Nephron progenitor cell (in vitro differentiated cells): ENCODE measurements around the gene DYNC1LI1.

Experiments used
- DNase-seq: peaks from one replicate; pipeline ENCODE4 v3.0.0; 2021
- H3K27ac Mint-ChIP-seq: 2 replicates; pipeline ENCODE4 v1.8.0; 2021; ENCODE audit warnings: mild to moderate bottlenecking, moderate library complexity, mixed read lengths
- H3K27me3 Mint-ChIP-seq: 2 replicates; pipeline ENCODE4 v1.8.0; 2021; ENCODE audit warnings: mild to moderate bottlenecking, low read depth, mixed read lengths; ENCODE audit not compliant: poor library complexity
- H3K36me3 Mint-ChIP-seq: 2 replicates; pipeline ENCODE4 v1.8.0; 2021; ENCODE audit warnings: low read depth, mixed read lengths
- H3K4me1 Mint-ChIP-seq: 2 replicates; pipeline ENCODE4 v1.8.0; 2021; ENCODE audit warnings: mixed read lengths
- H3K4me3 Mint-ChIP-seq: 2 replicates; pipeline ENCODE4 v1.8.0; 2021; ENCODE audit warnings: mild to moderate bottlenecking, moderate library complexity, mixed read lengths
- H3K9me3 Mint-ChIP-seq: 2 replicates; pipeline ENCODE4 v1.8.0; 2021; ENCODE audit warnings: mild to moderate bottlenecking, moderate library complexity, mixed read lengths
- CTCF ChIP-seq: fragments of 200-600 bp; sonication (generic); IDR thresholded peaks from 2 replicates; pipeline ENCODE4 v1.5.0; 2021; ENCODE audit warnings: antibody characterized with exemption

DYNC1LI1 gene

GRCh38 chr3:32577581-32578556, 7.2 kb upstream of the DYNC1LI1 start:
- no peak for TF ChIP-seq CTCF
- no peak overlapping the region for H3K4me3 Mint-ChIP-seq
- H3K9me3 Mint-ChIP-seq = no peaks in the 10 kb centered on the region
- peaks cover 5% of the 10 kb centered on the region for H3K4me1 Mint-ChIP-seq
- H3K27me3 Mint-ChIP-seq = no peaks in the 10 kb centered on the region
- no peak for DNase-seq
- peaks cover 5% of the 10 kb centered on the region for H3K36me3 Mint-ChIP-seq
- H3K27ac Mint-ChIP-seq = no peak overlapping the region

- TF ChIP-seq CTCF = no peak
- peaks cover 5% of the 10 kb centered on the region for H3K4me1 Mint-ChIP-seq
- no peaks in the 10 kb centered on the region for H3K27me3 Mint-ChIP-seq
- no peak for DNase-seq
- no peaks in the 10 kb centered on the region for H3K9me3 Mint-ChIP-seq
- no peak overlapping the region for H3K4me3 Mint-ChIP-seq
- peaks cover 5% of the 10 kb centered on the region for H3K36me3 Mint-ChIP-seq
- H3K27ac Mint-ChIP-seq = no peak overlapping the region
These were observed 6.5 kb upstream of the DYNC1LI1 start for GRCh38 chr3:32577174-32577573.

GRCh38 chr3:32575451-32576113, 4.9 kb upstream of the DYNC1LI1 start:
- Mint-ChIP-seq H3K4me3 (no peak overlapping the region), H3K36me3 (peaks cover 5% of the 10 kb centered on the region), H3K27ac (no peak overlapping the region), H3K4me1 (peaks cover 12% of the 10 kb centered on the region), H3K9me3 (no peaks in the 10 kb centered on the region), H3K27me3 (no peaks in the 10 kb centered on the region)
- DNase-seq = no peak
- TF ChIP-seq CTCF = no peak

- no peak for TF ChIP-seq CTCF
- peak overlapping the region; percentile 86 for H3K27ac Mint-ChIP-seq
- DNase-seq = no peak
- peaks cover 30% of the 10 kb centered on the region for H3K4me1 Mint-ChIP-seq
- peaks cover 12% of the 10 kb centered on the region for H3K36me3 Mint-ChIP-seq
- H3K27me3 Mint-ChIP-seq = no peaks in the 10 kb centered on the region
- no peaks in the 10 kb centered on the region for H3K9me3 Mint-ChIP-seq
- peak overlapping the region; percentile 89 for H3K4me3 Mint-ChIP-seq
These were observed 481 bp upstream of the DYNC1LI1 start for GRCh38 chr3:32571192-32571485.

- H3K9me3 Mint-ChIP-seq = no peaks in the 10 kb centered on the region
These were observed 878 bp downstream of the DYNC1LI1 start for GRCh38 chr3:32569540-32570420.

More at GRCh38 chr3:32569540-32570420, 878 bp downstream of the DYNC1LI1 start:
- peaks cover 30% of the 10 kb centered on the region for H3K4me1 Mint-ChIP-seq
- no peak for TF ChIP-seq CTCF
- H3K27ac Mint-ChIP-seq = peak overlapping the region; percentile 85
- H3K4me3 Mint-ChIP-seq = peak overlapping the region; percentile 89
- H3K27me3 Mint-ChIP-seq = no peaks in the 10 kb centered on the region
- DNase-seq = peak; percentile 85
- peaks cover 16% of the 10 kb centered on the region for H3K36me3 Mint-ChIP-seq
